K562 (cell line): ENCODE results near the gene CCDC47. TPM values are rescaled to one million over a fixed set of nuclear protein-coding genes. Genes with fewer than 3 reads are reported as not detected.
A peak's percentile ranks its signal among the peaks of the same experiment; 100 is the strongest.

Source experiments
- ATAC-seq: fragments of 200-7000 bp; cut with Tn5 transposase; 3 replicates; pipeline ENCODE4 v1.9.1; 2020; ENCODE audit warnings: moderate library complexity
- BruUV-seq: library from RNA; stranded (reverse); fragments of 400-500 nt; replicated peaks from 2 replicates; lab custom pipeline; 2021; lab: Mats Ljungman, UMichigan
- CTCF ChIA-PET: fragments of 300-600 bp; formaldehyde crosslinking; extraction: SDS; loops from one replicate; lab custom pipeline; 2021; ENCODE audit warnings: low intra/inter-chr PET ratio; lab: Yijun Ruan, JAX
- POLR2A ChIA-PET: fragments of 300-600, 350-650 bp; sonication (Branson Sonifier 250); formaldehyde crosslinking; extraction: SDS; loops from one replicate; lab custom pipeline; 2021; ENCODE audit warnings: antibody characterized with exemption, inconsistent platforms; lab: Yijun Ruan, JAX
- DNase-seq, 4 experiments: peaks; one replicate each; pipeline versions ENCODE4 v3.0.0 to v3.0.0-alpha.2; 2011 to 2018; ENCODE audit warnings: low spot score in 3 of 4, mixed read lengths in 3 of 4; ENCODE audit errors: extremely low read depth in 1 of 4
- FAIRE-seq: peaks from 2 replicates; lab custom pipeline; 2011; peaks lifted over from hg19 to GRCh38; lab: Jason Lieb, UNC
- H2AFZ ChIP-seq: 2 replicates; pipeline ENCODE4 v1.6.0; 2011; ENCODE audit warnings: low read depth, low read length, control low read depth, inconsistent platforms
- H3K27ac ChIP-seq: fragments of 200-600 bp; 3 replicates; pipeline ENCODE4 v1.8.0; 2011; ENCODE audit warnings: low read depth, mild to moderate bottlenecking, control low read depth, inconsistent platforms, low read length, moderate library complexity, mixed read lengths; ENCODE audit errors: extremely low read depth
- H3K27me3 ChIP-seq, 2 experiments: fragments of 300-600 bp in 1 of 2; 2 replicates in 1 of 2; 3 replicates in 1 of 2; pipeline versions ENCODE4 v1.6.0 to v1.8.0; 2011; ENCODE audit warnings: inconsistent platforms in 2 of 2, low read length in 2 of 2, mild to moderate bottlenecking in 1 of 2, mixed read lengths in 1 of 2, moderate library complexity in 1 of 2; ENCODE audit not compliant: control insufficient read depth in 2 of 2, insufficient read depth in 2 of 2
- H3K36me3 ChIP-seq: fragments of 300-600 bp; 3 replicates; pipeline ENCODE4 v1.8.0; 2011; ENCODE audit warnings: mild to moderate bottlenecking, low read length, inconsistent platforms; ENCODE audit not compliant: control insufficient read depth, insufficient read depth
- H3K4me1 ChIP-seq, 2 experiments: fragments of 200-600 bp in 1 of 2; replicated peaks in 1 of 2; 2 replicates in 1 of 2; 3 replicates in 1 of 2; pipeline versions ENCODE4 v1.5.1 to v1.8.0; 2011; ENCODE audit warnings: inconsistent platforms in 2 of 2, low read length in 2 of 2, mild to moderate bottlenecking in 1 of 2, mixed read lengths in 1 of 2, moderate library complexity in 1 of 2; ENCODE audit not compliant: control insufficient read depth in 2 of 2, insufficient read depth in 2 of 2
- H3K4me2 ChIP-seq: 2 replicates; pipeline ENCODE4 v1.6.1; 2011; ENCODE audit warnings: low read length, control low read depth, inconsistent platforms, mixed read lengths; ENCODE audit not compliant: insufficient read depth
- H3K4me3 ChIP-seq: fragments of 200-600 bp; sonication (generic), shearing (Covaris generic); 2 replicates; pipeline ENCODE4 v1.5.1; 2016; ENCODE audit warnings: control low read depth, inconsistent platforms
- H3K79me2 ChIP-seq: fragments of 200-600 bp; 3 replicates; pipeline ENCODE4 v1.8.0; 2011; ENCODE audit warnings: low read length, inconsistent platforms; ENCODE audit not compliant: control insufficient read depth, insufficient read depth
- H3K9ac ChIP-seq, 2 experiments: 2 replicates each; pipeline versions ENCODE4 v1.6.0 to v1.6.1; 2011; ENCODE audit warnings: low read depth in 2 of 2, low read length in 2 of 2, control low read depth in 1 of 2, inconsistent platforms in 1 of 2, mild to moderate bottlenecking in 1 of 2, mixed read lengths in 1 of 2; ENCODE audit not compliant: insufficient read depth in 1 of 2
- H3K9me1 ChIP-seq: one replicate; pipeline ENCODE4 v1.6.0; 2011; ENCODE audit warnings: inconsistent platforms, mild to moderate bottlenecking, low read length, moderate library complexity; ENCODE audit not compliant: control insufficient read depth, insufficient read depth
- H3K9me3 ChIP-seq: replicated peaks from 2 replicates; pipeline ENCODE4 v1.5.1; 2011; ENCODE audit warnings: low read depth, low read length, inconsistent platforms; ENCODE audit not compliant: control insufficient read depth, insufficient read depth
- H4K20me1 ChIP-seq: replicated peaks from 2 replicates; pipeline ENCODE4 v1.6.1; 2011; ENCODE audit warnings: low read length, inconsistent platforms, mixed read lengths; ENCODE audit not compliant: control insufficient read depth, insufficient read depth
- HDAC1 ChIP-seq, 2 experiments: fragments of 450-650 bp; IDR thresholded peaks; 2 replicates each; pipeline ENCODE4 v1.6.1; 2016 to 2017; ENCODE audit warnings: inconsistent platforms in 1 of 2, mild to moderate bottlenecking in 1 of 2, moderate library complexity in 1 of 2
- HEY1 ChIP-seq: fragments of 250-450 bp; sonication (Bioruptor Pico); IDR thresholded peaks from 2 replicates; pipeline ENCODE4 v1.5.0; 2020; ENCODE audit warnings: mild to moderate bottlenecking, moderate library complexity, borderline replicate concordance
- KDM5B ChIP-seq: fragments of 200-600 bp; sonication (generic); IDR thresholded peaks from 2 replicates; pipeline ENCODE4 v1.6.1; 2012; ENCODE audit warnings: low read depth, mild to moderate bottlenecking, moderate library complexity, low read length, control low read depth, inconsistent platforms; ENCODE audit not compliant: insufficient replicate concordance
- NR2C1 ChIP-seq, 2 experiments: fragments of 450-650 bp; IDR thresholded peaks; 2 replicates each; pipeline ENCODE4 v1.6.1; 2017; ENCODE audit warnings: mild to moderate bottlenecking in 2 of 2, antibody characterized with exemption in 1 of 2, inconsistent platforms in 1 of 2, missing compliant biosample characterization in 1 of 2, missing genetic modification characterization in 1 of 2
- WGBS: fragments of 100-300 bp; shearing (Covaris generic); methylation state at CpG from one replicate; pipeline ENCODE4 v1.1.6; 2016; ENCODE audit warnings: low coverage, mixed read lengths; ENCODE audit not compliant: insufficient coverage; ENCODE audit errors: missing lambda C conversion rate; 5-methylcytosine and 5-hydroxymethylcytosine counted together
- in situ Hi-C: fragments of 300-500 bp; cut with MboI; formaldehyde crosslinking; loops from 4 replicates; pipeline ENCODE4 v1.15.0; 2018; ENCODE audit warnings: inconsistent platforms, mixed read lengths
- intact Hi-C: fragments of 100-400 bp; cut with micrococcal nuclease; formaldehyde crosslinking; loops from 2 replicates; pipeline ENCODE4 v1.14.2; 2022
- polyA plus RNA-seq, 8 experiments: library from polyadenylated mRNA; depleted of rRNA in 4 of 8; stranded (reverse) in 5 of 8; unstranded in 3 of 8; fragments of >200 nt; fragmentation: Nextera tagmentation in 2 of 8; fragmentation: Illumina TruSeq in 1 of 8; extraction: Ambion mirVana in 2 of 8; extraction: Trizol in 1 of 8; gene quantifications; 2 replicates each; pipeline versions ENCODE4 v1.2.1 to v1.2.3, GENCODE V29; 2011 to 2014; ENCODE audit warnings: inconsistent platforms in 1 of 8, missing spikeins in 1 of 8
- total RNA-seq, 7 experiments: library from RNA; depleted of rRNA in 6 of 7; stranded (reverse); fragments of >200 nt in 6 of 7; fragmentation: Illumina TruSeq in 2 of 7; extraction: Trizol in 2 of 7; gene quantifications; 2 replicates each; pipeline versions ENCODE4 v1.2.1 to v1.2.3, GENCODE V29; 2011 to 2021; ENCODE audit warnings: low replicate concordance in 1 of 7
- TF ChIP-seq, protein P1 (sequence below): fragments of 250-450 bp; sonication (Bioruptor Pico); IDR thresholded peaks from 2 replicates; pipeline ENCODE4 v1.8.0; 2021; ENCODE audit warnings: borderline replicate concordance, mild to moderate bottlenecking, moderate library complexity; ENCODE audit not compliant: poor library complexity, severe bottlenecking
- TF ChIP-seq, protein P2 (sequence below): fragments of 250-450 bp; sonication (Bioruptor Pico); IDR thresholded peaks from 2 replicates; pipeline ENCODE4 v1.8.0; 2022; ENCODE audit warnings: inconsistent platforms

The CCDC47 gene
- total and polyA plus RNA-seq, 9 of the 15 experiments (the other 6 are each of a cell fraction or from before 2014, with no cell fraction given), result 15.5 to 162 (median 122) TPM

DNA sequence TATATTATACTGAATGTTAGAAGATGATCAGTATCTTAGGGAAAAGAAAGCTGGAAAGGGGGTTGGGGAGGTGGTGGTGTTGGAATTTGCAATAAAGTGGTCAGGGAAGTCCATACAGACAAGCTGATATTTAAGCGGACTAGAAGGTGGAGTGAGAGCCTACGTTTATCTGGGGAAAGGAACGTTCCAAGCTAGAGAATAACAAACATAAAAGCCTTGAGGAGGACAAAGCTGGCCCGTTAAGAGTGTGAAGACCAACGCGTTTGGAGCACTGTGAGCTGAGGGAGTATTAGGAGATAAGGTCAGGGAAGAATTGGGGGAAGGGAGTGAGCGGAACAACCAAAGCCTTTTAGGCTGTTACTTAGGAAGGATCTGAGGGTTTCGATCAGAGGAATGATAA is 2.0 kb upstream of the CCDC47 start (continued):
- 0 out of 2 replicates have a peak, but pooled peaks have one; percentile 16 for TF ChIP-seq NR2C1 (IDR thresholded peaks at IDR 0.05)
- TF ChIP-seq NR2C1 (tag; IDR thresholded peaks at IDR 0.05), result no peak
- TF ChIP-seq, protein P1, sequence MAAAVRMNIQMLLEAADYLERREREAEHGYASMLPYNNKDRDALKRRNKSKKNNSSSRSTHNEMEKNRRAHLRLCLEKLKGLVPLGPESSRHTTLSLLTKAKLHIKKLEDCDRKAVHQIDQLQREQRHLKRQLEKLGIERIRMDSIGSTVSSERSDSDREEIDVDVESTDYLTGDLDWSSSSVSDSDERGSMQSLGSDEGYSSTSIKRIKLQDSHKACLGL (CRISPR knock-in tag), result no peak
- TF ChIP-seq HDAC1 (IDR thresholded peaks at IDR 0.05), result peak in 1 of 2 experiments; percentile 46; a peak in 1 of 4 replicates

DNA sequence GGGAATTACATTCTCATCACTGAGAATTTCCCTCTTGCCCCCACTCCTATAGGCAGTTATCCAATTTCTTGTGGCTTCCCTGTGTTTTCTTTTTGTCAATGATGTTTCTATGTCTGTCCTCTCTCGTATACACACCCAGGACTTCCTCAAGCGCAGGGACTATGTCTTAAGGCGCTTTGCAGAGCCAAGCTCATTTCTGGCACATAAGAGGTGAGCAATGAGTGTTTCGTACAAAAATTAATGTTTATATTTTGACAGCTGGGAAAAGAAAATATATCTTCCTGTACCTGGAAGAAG is 1.5 kb upstream of the CCDC47 start:
- intact Hi-C loops (loop anchor here (5.0 to 10.0 kb wide), 3 partner anchors 153 to 370 kb away; partner anchors contain the start of genes DCAF7 and MAP3K3), in situ Hi-C loops (no loop called here)
- Histone ChIP-seq H3K4me3 (peak overlapping the region; percentile 84), H3K4me1 (peaks cover 7 to 19% of the 10 kb centered on the region in 2 experiments), H3K27me3 (no peaks in the 10 kb centered on the region), H3K9me3 (no peaks in the 10 kb centered on the region), H3K36me3 (peaks cover 51% of the 10 kb centered on the region), H3K9me1 (no peaks in the 10 kb centered on the region), H3K79me2 (peaks cover 97% of the 10 kb centered on the region), H4K20me1 (peaks cover 24% of the 10 kb centered on the region), H3K4me2 (peak overlapping the region; percentile 92), H3K27ac (peak overlapping the region; percentile 99), H2AFZ (no peak overlapping the region), H3K9ac (peak overlapping the region; percentile 87 to 99)
- ATAC-seq (no peak), FAIRE-seq (no peak), DNase-seq (peak in 1 of 4 experiments; percentile 25)
- BruUV-seq, result TSS peak; percentile 45
- POLR2A ChIA-PET, result interaction anchor here (0.6 to 5.4 kb wide), 11 partner anchors 9 to 350 kb away, joined by 3 to 82 read pairs (median 15); partner anchors contain the start of genes FTSJ3, PSMC5 and STRADA
- TF ChIP-seq, protein P2, sequence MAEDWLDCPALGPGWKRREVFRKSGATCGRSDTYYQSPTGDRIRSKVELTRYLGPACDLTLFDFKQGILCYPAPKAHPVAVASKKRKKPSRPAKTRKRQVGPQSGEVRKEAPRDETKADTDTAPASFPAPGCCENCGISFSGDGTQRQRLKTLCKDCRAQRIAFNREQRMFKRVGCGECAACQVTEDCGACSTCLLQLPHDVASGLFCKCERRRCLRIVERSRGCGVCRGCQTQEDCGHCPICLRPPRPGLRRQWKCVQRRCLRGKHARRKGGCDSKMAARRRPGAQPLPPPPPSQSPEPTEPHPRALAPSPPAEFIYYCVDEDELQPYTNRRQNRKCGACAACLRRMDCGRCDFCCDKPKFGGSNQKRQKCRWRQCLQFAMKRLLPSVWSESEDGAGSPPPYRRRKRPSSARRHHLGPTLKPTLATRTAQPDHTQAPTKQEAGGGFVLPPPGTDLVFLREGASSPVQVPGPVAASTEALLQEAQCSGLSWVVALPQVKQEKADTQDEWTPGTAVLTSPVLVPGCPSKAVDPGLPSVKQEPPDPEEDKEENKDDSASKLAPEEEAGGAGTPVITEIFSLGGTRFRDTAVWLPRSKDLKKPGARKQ (CRISPR knock-in tag), result no peak
- TF ChIP-seq KDM5B (peak; percentile 62), HEY1 (no peak)
- CTCF ChIA-PET, result no interaction called here
- WGBS, result 2% methylated on average over 4 of the region's 4 CpGs
